ENCODE data around the gene THOC5.
"Not testable (repeated sequence)": the region's sequence is repeated elsewhere in the genome, so short reads cannot be mapped to it uniquely, and the experiment has no call there.

Gene THOC5

GRCh38 chr22:29509298-29509697, 44.3 kb downstream of the THOC5 start:
- no peak for DNase-seq

DNA sequence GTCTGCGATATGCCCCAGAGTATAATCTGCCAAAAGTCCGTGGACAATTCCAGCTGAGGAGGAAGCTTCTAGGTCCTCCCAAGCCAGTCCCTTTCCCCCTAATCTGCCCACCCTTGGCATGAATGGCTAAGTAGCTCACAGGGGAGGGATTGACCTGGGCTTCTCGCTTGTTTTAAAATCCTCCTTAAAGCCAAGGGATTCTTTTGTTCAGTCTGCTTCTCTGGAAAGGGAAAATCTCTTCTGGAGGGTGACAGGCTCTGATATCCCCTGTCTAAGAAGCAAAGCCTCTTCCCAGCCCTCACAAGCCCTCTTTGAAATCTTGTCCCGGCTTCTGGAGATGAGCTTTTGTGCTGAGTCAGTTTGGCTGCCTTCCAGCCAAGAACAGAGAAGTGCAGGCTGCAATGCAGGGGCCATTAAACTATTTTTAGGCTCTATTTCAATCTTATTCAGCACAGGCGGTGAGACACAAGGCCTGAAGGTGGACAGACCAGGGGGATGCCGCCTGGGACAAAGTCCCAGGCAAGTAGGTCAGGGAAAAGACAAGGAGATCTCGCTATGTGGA, 49.7 kb downstream of the THOC5 start:
- no peak for DNase-seq

DNA sequence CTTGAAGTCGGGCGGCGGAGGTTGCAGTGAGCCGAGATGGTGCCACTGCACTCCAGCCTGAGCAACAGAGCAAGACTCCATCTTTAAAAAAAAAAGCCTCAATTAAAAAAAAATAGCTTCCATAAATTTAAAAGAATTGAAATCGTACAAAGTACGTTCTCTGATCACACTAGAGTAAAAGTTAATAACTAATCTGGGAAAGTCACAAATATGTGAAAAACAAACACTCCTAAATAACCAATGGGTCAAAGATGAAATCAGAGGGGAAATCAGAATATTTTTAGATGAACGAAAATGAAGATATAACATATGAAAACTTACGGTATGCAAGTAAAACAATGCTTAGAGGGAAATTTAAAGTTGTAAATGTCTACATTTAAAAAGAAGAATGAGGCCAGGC, 53.7 kb downstream of the THOC5 start:
- DNase-seq: no peak

GRCh38 chr22:29493636-29494035, 59.9 kb downstream of the THOC5 start:
- no peak for DNase-seq

DNA sequence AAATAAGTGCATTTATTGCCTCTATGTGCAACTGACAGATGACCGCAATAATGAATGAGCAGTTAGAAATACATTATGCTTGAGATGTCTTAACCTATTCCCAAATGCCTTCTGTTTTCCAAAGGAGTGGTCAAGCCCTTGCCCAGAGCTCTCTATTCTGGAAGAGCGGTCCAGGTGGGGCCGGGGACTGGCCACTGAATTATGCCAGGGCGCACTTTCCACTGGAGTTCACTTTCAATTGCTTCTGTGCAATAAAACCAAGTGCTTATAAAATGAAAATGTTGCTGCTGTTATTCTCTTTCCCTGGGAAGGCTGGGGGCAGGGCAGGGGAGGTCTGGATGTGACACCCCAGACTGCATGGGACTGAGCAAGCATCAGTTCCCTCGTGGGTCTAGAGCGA, 62.5 kb downstream of the THOC5 start:
- no peak for DNase-seq

GRCh38 chr22:29489127-29489780, 64.3 kb downstream of the THOC5 start:
- not testable (repeated sequence) for DNase-seq

DNA sequence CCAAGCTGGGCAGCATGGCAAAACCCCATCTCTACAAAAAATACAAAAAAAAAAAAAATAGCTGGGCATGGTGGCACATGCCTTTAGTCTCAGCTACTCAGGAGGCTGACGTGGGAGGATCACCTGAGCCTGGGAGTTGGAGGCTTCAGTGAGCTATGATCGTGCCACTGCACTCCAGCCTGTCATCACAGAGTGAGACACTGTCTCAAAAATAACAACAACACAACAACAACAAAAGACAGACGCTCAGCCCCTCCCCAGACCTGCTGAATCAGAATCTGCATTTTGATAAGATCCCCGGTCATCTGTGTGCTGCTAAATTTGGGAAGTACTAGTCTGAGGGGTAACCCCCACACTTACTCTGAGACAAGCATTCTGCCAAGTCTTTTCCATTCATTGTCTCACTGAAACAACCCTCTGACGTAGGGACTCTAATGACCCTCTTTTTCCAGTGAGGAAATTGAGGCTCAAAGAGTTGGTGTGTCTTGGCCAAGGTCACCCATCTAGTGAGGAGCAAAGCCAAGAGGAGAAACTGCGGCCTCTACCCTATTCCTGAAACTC, 66.1 kb downstream of the THOC5 start:
- DNase-seq: no peak

GRCh38 chr22:29485448-29485847, 68.1 kb downstream of the THOC5 start:
- no peak for DNase-seq

DNA sequence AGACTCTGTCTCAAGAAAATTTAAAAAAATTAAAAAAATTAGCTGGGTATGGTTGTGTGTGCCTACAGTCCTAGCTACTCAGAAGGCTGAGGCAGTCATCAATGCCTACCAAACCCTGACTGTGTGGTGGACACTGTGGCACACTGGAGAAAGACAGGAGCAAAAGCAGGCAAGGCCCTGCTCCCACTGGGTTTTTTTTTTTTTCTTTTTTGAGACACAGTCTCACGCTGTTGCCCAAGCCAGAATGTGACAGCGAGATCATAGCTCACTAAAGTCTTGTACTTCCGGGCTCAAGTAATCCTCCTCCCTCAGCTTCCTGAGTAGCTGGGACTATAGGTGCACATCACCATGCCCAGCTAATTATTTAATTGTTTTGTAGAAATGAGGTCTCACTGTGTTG, 68.9 kb downstream of the THOC5 start:
- no peak for DNase-seq

- DNase-seq: no peak
Measured at GRCh38 chr22:29483254-29483653, 70.3 kb downstream of the THOC5 start.

GRCh38 chr22:29482726-29483125, 70.8 kb downstream of the THOC5 start:
- no peak for DNase-seq

DNA sequence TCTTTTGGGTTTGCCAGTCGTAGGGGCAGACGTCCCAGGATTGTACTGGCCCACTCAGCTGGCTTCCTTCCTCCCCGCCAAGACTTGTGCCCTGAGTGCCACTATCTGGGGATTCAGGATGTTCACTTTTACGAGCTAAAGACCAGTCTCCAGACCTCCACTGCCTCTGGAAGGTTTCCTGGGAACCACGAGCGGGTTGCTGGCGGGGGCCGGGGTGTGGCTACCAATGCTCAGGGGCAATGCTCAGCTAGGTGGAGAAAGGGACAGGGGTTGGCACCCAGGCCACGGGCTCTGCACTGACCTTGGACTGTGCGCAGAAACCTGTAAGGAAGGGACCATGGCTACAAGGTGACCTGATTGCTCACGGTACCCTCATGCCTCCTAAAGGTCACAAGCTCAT, 71.3 kb downstream of the THOC5 start:
- no peak for DNase-seq

GRCh38 chr22:29481265-29482000, 72.1 kb downstream of the THOC5 start:
- no peak for DNase-seq

DNA sequence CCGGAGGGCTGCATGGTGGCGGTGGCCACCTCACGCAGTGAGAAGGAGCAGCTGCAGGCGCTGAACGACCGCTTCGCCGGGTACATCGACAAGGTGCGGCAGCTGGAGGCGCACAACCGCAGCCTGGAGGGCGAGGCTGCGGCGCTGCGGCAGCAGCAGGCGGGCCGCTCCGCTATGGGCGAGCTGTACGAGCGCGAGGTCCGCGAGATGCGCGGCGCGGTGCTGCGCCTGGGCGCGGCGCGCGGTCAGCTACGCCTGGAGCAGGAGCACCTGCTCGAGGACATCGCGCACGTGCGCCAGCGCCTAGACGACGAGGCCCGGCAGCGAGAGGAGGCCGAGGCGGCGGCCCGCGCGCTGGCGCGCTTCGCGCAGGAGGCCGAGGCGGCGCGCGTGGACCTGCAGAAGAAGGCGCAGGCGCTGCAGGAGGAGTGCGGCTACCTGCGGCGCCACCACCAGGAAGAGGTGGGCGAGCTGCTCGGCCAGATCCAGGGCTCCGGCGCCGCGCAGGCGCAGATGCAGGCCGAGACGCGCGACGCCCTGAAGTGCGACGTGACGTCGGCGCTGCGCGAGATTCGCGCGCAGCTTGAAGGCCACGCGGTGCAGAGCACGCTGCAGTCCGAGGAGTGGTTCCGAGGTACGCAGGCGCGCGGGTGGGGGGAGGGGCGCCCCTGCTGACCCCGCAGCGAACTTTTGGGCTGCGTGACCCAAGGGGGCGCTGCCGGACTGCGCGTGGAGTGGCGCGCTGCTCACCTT, 72.9 kb downstream of the THOC5 start:
- DNase-seq: peak; percentile 17 to 42

- DNase-seq: no peak
Measured at GRCh38 chr22:29480262-29480511, 73.4 kb downstream of the THOC5 start.

DNA sequence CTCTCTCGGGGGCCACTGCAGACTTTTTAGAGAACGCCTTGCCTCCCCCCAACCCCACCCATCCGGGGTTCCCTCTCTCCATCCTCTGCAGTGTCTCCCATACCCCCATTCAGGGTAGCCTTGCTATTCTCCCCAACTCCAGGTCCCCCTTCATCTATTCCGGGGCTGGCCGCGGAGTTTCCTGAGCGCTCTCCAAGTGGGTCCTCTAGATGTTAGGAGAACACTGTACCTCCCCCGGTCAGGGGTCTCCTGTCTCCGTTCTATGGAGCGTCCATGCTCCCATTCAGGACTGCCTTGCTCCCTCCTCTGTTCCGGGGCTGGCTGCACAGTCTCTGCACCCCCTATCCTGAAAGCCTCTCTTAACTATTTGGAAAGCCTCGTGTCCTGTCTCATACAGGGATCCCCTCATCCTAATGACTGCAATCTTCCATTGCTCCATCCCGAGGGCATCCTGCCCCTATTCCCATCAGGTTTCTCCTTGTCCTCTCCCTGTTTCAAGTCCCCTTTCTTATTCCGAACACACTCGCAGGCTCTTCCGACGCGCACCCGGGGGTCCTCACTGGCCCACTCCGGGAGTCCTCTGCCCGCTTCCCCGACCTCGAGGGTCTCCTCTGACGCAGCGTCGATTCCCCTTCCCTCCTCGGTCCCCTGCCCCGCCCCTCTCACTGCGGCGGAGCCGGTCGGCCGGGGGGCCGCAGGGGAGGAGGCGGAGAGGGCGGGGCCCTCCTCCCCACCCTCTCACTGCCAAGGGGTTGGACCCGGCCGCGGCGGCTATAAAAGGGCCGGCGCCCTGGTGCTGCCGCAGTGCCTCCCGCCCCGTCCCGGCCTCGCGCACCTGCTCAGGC, 73.9 kb downstream of the THOC5 start, which contains the start of gene NEFH:
Gene NEFH (plus strand): TSS at position 802 of the 845 bp plus-strand sequence. CDS start 45 bp downstream, outside the sequence.
- DNase-seq: no peak

- no peak for DNase-seq
Measured at GRCh38 chr22:29478326-29479276, 75.0 kb downstream of the THOC5 start.

GRCh38 chr22:29477723-29478318, 75.7 kb downstream of the THOC5 start:
- DNase-seq: no peak

GRCh38 chr22:29476116-29476515, 77.4 kb downstream of the THOC5 start:
- no peak for DNase-seq

GRCh38 chr22:29475550-29475949, 78.0 kb downstream of the THOC5 start:
- DNase-seq: no peak

DNA sequence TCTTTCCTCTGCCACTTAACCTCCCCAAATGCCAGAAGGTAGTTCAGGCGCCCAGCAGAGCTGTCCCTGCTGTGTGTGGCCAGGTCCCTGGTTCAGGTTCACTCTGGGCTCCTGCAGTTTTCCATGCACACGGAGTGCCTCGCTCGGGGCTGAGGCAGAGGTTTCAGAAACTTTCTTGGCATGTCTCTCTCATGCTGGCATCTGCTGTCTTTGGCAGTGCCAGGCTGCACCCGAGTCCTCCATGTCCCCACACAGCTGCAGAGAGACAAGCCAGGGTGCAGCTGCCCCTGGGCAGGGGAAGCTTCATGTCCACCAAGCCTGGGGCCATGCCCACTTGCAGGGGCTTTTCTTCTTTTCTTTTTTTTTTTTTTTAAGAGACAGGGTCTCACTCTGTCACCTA, 80.6 kb downstream of the THOC5 start:
- DNase-seq: no peak
